OCI-LY7 (cell line): Measurements from ENCODE around the gene SLC10A3. TPM values are rescaled to one million over a fixed set of nuclear protein-coding genes. Genes with fewer than 3 reads are reported as not detected.

ENCODE experiments used
- BruUV-seq: library from RNA; stranded (reverse); fragments of 400-500 nt; replicated peaks from 2 replicates; lab custom pipeline; 2021; lab: Mats Ljungman, UMichigan
- CTCF ChIA-PET: fragments of 300-600 bp; sonication (Branson Sonifier 250); formaldehyde crosslinking; loops from one replicate; lab custom pipeline; 2022; ENCODE audit warnings: antibody characterized with exemption; ENCODE audit not compliant: unreplicated experiment; lab: Charles Lee
- POLR2A ChIA-PET: fragments of 300-600 bp; sonication (Branson Sonifier 250); formaldehyde crosslinking; loops from one replicate; lab custom pipeline; 2022; ENCODE audit warnings: antibody characterized with exemption; lab: Charles Lee
- DNase-seq: peaks from one replicate; pipeline ENCODE4 v3.0.0-alpha.2; 2015; ENCODE audit warnings: low spot score
- H2AFZ ChIP-seq: fragments of 200-600 bp; sonication (generic), shearing (Covaris generic); 2 replicates; pipeline ENCODE4 v1.6.1; 2014; ENCODE audit warnings: mild to moderate bottlenecking, antibody characterized with exemption, low read length, moderate library complexity
- H3K27ac ChIP-seq: fragments of 200-600 bp; sonication (generic); 2 replicates; pipeline ENCODE4 v1.5.1; 2014; ENCODE audit warnings: mixed run types, low read depth, mild to moderate bottlenecking, moderate library complexity, low read length, inconsistent platforms; ENCODE audit not compliant: poor library complexity, severe bottlenecking
- H3K36me3 ChIP-seq: fragments of 200-600 bp; sonication (generic); 2 replicates; pipeline ENCODE4 v1.6.1; 2014; ENCODE audit warnings: mild to moderate bottlenecking, antibody characterized with exemption, low read length, moderate library complexity, mixed read lengths; ENCODE audit not compliant: insufficient read depth
- H3K4me1 ChIP-seq: fragments of 200-600 bp; sonication (generic); 2 replicates; pipeline ENCODE4 v1.5.1; 2014; ENCODE audit warnings: mild to moderate bottlenecking, low read length; ENCODE audit not compliant: insufficient read depth, poor library complexity, severe bottlenecking
- H3K4me2 ChIP-seq: fragments of 200-600 bp; sonication (generic); 2 replicates; pipeline ENCODE4 v1.6.1; 2014; ENCODE audit warnings: mild to moderate bottlenecking, low read length
- H3K4me3 ChIP-seq: fragments of 200-600 bp; sonication (generic); 2 replicates; pipeline ENCODE4 v1.5.1; 2014; ENCODE audit warnings: mild to moderate bottlenecking, low read depth, low read length; ENCODE audit not compliant: poor library complexity, severe bottlenecking
- H3K79me2 ChIP-seq: fragments of 200-600 bp; sonication (generic); 2 replicates; pipeline ENCODE4 v1.6.1; 2016; ENCODE audit warnings: low read depth, mild to moderate bottlenecking, low read length, moderate library complexity, mixed read lengths; ENCODE audit not compliant: insufficient read depth
- H3K9me2 ChIP-seq: fragments of 200-600 bp; sonication (generic); 2 replicates; pipeline ENCODE4 v1.6.1; 2016; ENCODE audit warnings: mild to moderate bottlenecking, low read length, mixed read lengths; ENCODE audit not compliant: insufficient read depth
- H3K9me3 ChIP-seq: fragments of 200-600 bp; sonication (generic); 2 replicates; pipeline ENCODE4 v1.6.1; 2014; ENCODE audit warnings: mild to moderate bottlenecking, mixed run types, low read length, mixed read lengths
- H4K20me1 ChIP-seq: fragments of 200-600 bp; sonication (generic); 2 replicates; pipeline ENCODE4 v1.6.1; 2014; ENCODE audit warnings: mild to moderate bottlenecking, antibody characterized with exemption, low read length, moderate library complexity, mixed read lengths; ENCODE audit not compliant: insufficient read depth
- EZH2phosphoT487 ChIP-seq: fragments of 200-600 bp; sonication (generic); IDR thresholded peaks from 2 replicates; pipeline ENCODE4 v1.6.1; 2018; ENCODE audit warnings: low read depth, borderline replicate concordance, mild to moderate bottlenecking, mixed run types, antibody characterized with exemption, low read length, moderate library complexity, mixed read lengths
- intact Hi-C: fragments of 100-400 bp; cut with micrococcal nuclease; formaldehyde crosslinking; loops from one replicate; pipeline ENCODE4 v1.10.0; 2022; ENCODE audit not compliant: unreplicated experiment
- total RNA-seq, 2 experiments: library from RNA; depleted of rRNA in 1 of 2; stranded (reverse); fragments of >200 nt in 1 of 2; shearing (Covaris generic) in 1 of 2; gene quantifications; 2 replicates each; pipeline ENCODE4 v1.2.3, GENCODE V29; 2014 to 2022
- TF ChIP-seq, protein P1 (sequence below): fragments of 200-600 bp; sonication (generic); conservative IDR thresholded peaks from 2 replicates; pipeline ENCODE4 v1.5.1; 2014; ENCODE audit warnings: mild to moderate bottlenecking, antibody characterized with exemption, low read length, moderate library complexity, mixed read lengths

The SLC10A3 gene
- total RNA-seq, 2 experiments from 2014 or later, result 14.1 to 15.6 TPM

GRCh38 chrX:154511761-154512160, 21.3 kb upstream of the SLC10A3 start:
- no TSS peak for BruUV-seq
- no peak overlapping the region for H3K4me3 ChIP-seq
- intact Hi-C loops, result no loop called here
- ChIA-PET CTCF (no interaction called here), POLR2A (no interaction called here)
- no peak overlapping the region for H3K27ac ChIP-seq
- no peak for DNase-seq
- H3K4me2 ChIP-seq, result no peak overlapping the region
- no peaks in the 10 kb centered on the region for H4K20me1 ChIP-seq
- peaks cover 9% of the 10 kb centered on the region for H3K36me3 ChIP-seq
- H2AFZ ChIP-seq, result no peak overlapping the region
- no peaks in the 10 kb centered on the region for H3K79me2 ChIP-seq
- peaks cover 9% of the 10 kb centered on the region for H3K4me1 ChIP-seq
- TF ChIP-seq, protein P1, sequence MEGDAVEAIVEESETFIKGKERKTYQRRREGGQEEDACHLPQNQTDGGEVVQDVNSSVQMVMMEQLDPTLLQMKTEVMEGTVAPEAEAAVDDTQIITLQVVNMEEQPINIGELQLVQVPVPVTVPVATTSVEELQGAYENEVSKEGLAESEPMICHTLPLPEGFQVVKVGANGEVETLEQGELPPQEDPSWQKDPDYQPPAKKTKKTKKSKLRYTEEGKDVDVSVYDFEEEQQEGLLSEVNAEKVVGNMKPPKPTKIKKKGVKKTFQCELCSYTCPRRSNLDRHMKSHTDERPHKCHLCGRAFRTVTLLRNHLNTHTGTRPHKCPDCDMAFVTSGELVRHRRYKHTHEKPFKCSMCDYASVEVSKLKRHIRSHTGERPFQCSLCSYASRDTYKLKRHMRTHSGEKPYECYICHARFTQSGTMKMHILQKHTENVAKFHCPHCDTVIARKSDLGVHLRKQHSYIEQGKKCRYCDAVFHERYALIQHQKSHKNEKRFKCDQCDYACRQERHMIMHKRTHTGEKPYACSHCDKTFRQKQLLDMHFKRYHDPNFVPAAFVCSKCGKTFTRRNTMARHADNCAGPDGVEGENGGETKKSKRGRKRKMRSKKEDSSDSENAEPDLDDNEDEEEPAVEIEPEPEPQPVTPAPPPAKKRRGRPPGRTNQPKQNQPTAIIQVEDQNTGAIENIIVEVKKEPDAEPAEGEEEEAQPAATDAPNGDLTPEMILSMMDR, result no peak
- TF ChIP-seq EZH2phosphoT487, result no peak
- no peaks in the 10 kb centered on the region for H3K9me3 ChIP-seq
- no peaks in the 10 kb centered on the region for H3K9me2 ChIP-seq

DNA sequence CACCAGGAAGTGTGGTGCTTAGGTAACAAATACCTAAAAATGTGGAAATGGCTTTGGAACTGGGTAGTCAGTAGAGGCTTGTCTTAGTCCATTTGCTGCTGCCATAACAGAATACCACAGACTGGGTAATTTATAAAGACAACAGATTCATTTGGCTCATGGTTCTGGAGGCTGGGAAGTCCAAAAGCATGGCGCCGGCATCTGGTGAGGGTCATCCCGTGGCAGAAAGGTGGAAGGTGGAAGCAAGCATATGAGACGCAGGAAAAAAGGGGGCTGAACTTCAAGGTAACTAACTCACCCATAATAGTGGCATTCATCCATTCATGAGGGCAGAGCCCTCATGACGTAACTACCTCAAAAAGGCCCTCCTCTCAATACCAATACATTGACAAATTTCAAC, 19.0 kb upstream of the SLC10A3 start:
- Histone ChIP-seq H3K4me3 (no peak overlapping the region), H4K20me1 (no peaks in the 10 kb centered on the region), H3K9me2 (no peaks in the 10 kb centered on the region), H2AFZ (no peak overlapping the region), H3K4me1 (no peaks in the 10 kb centered on the region), H3K4me2 (no peak overlapping the region), H3K79me2 (no peaks in the 10 kb centered on the region), H3K9me3 (no peaks in the 10 kb centered on the region), H3K27ac (no peak overlapping the region), H3K36me3 (peaks cover 9% of the 10 kb centered on the region)
- ChIA-PET CTCF (no interaction called here), POLR2A (no interaction called here)
- intact Hi-C loops, result no loop called here
- TF ChIP-seq, protein P1, result no peak
- no peak for TF ChIP-seq EZH2phosphoT487
- DNase-seq, result no peak
- no TSS peak for BruUV-seq

GRCh38 chrX:154508384-154508745, 17.9 kb upstream of the SLC10A3 start:
- intact Hi-C loops, result no loop called here
- Histone ChIP-seq H3K79me2 (no peaks in the 10 kb centered on the region), H3K4me2 (no peak overlapping the region), H3K9me3 (no peaks in the 10 kb centered on the region), H4K20me1 (no peaks in the 10 kb centered on the region), H3K9me2 (no peaks in the 10 kb centered on the region), H2AFZ (no peak overlapping the region), H3K36me3 (peaks cover 9% of the 10 kb centered on the region), H3K4me1 (no peaks in the 10 kb centered on the region), H3K27ac (no peak overlapping the region), H3K4me3 (no peak overlapping the region)
- ChIA-PET POLR2A (no interaction called here), CTCF (no interaction called here)
- no TSS peak for BruUV-seq
- DNase-seq, result no peak
- no peak for TF ChIP-seq EZH2phosphoT487
